Measurements from ENCODE around the gene ADCY10. TPM values are rescaled to one million over a fixed set of nuclear protein-coding genes. Genes with fewer than 3 reads are reported as not detected.

ADCY10 gene
- total RNA-seq, 1 experiment from 2014 or later, result 0.20 TPM

GRCh38 chr1:167910530-167910929 lies 3.4 kb downstream of the ADCY10 start:
- Mint-ChIP-seq H3K4me3 (no peak overlapping the region), H3K27ac (no peak overlapping the region), H3K36me3 (ENCODE audit: insufficient read depth in 1 of 3, low read depth in 3 of 3) (peaks cover 6 to 25% (median 15%) of the 10 kb centered on the region in 3 experiments), H3K9me3 (peaks cover 15 to 23% of the 10 kb centered on the region in 2 experiments), H3K27me3 (ENCODE audit: low read depth) (no peaks in the 10 kb centered on the region), H3K4me1 (peaks cover 22 to 26% of the 10 kb centered on the region in 2 experiments)
- peaks cover 2% of the 10 kb centered on the region; the same call in 1 of the 2 replicates for H3K4me1 ChIP-seq (ENCODE audit: insufficient read depth, low read length)
- H3K23ac ChIP-seq (ENCODE audit: insufficient read length, low read depth, low read length), result no peak overlapping the region
- no peak overlapping the region for H2BK5ac ChIP-seq (ENCODE audit: insufficient read length, low read length)
- DNase-seq, result no peak
- H2BK15ac ChIP-seq (ENCODE audit: low read depth, low read length), result no peak overlapping the region
- H2AFZ ChIP-seq (ENCODE audit: low read length), result no peak overlapping the region
- no peak overlapping the region for H3K4ac ChIP-seq (ENCODE audit: low read depth, low read length)
- no peaks in the 10 kb centered on the region for H4K20me1 ChIP-seq (ENCODE audit: control insufficient read depth, insufficient read depth, insufficient read length)
- no peak overlapping the region for H3K9ac ChIP-seq (ENCODE audit: extremely low read depth, insufficient read length, low read length)
- H2BK12ac ChIP-seq (ENCODE audit: insufficient read length, low read depth, low read length), result no peak overlapping the region
- H3K79me2 ChIP-seq (ENCODE audit: insufficient read depth, low read length), result no peaks in the 10 kb centered on the region
- no peak overlapping the region for H3K56ac ChIP-seq (ENCODE audit: insufficient read length, low read depth, low read length)
- peaks cover 17% of the 10 kb centered on the region for H3K9me3 ChIP-seq (ENCODE audit: control insufficient read depth, low read depth, low read length)
- WGBS (ENCODE audit: extremely low coverage, insufficient read length, low lambda C conversion rate), result no CpG with 5 or more reads among the region's 2 CpGs
- no peak overlapping the region for H3T11ph ChIP-seq (ENCODE audit: low read length)
- H3K14ac ChIP-seq (ENCODE audit: insufficient read depth, low read length), result no peak overlapping the region
- H2BK120ac ChIP-seq (ENCODE audit: low read depth, low read length, poor library complexity, severe bottlenecking), result no peak overlapping the region
- H2BK20ac ChIP-seq (ENCODE audit: low read depth, low read length, poor library complexity, severe bottlenecking), result no peak overlapping the region
- no peaks in the 10 kb centered on the region for H3K79me1 ChIP-seq (ENCODE audit: insufficient read depth, low read depth, low read length, poor library complexity, severe bottlenecking)
- no peak overlapping the region for H2AK5ac ChIP-seq (ENCODE audit: insufficient read length, low read length)
- H3K27ac ChIP-seq (ENCODE audit: insufficient read length, low read depth, low read length), result no peak overlapping the region
- H3K4me2 ChIP-seq (ENCODE audit: insufficient read depth, insufficient read length, low read length), result no peak overlapping the region
- no peak overlapping the region for H4K91ac ChIP-seq (ENCODE audit: insufficient read length, low read depth, low read length)
- H4K8ac ChIP-seq (replicated peaks; ENCODE audit: insufficient read length, low read depth, low read length), result no peak overlapping the region
- no peaks in the 10 kb centered on the region for H3K23me2 ChIP-seq (ENCODE audit: insufficient read length, low read depth, low read length, poor library complexity, severe bottlenecking)
- H4K5ac ChIP-seq (ENCODE audit: insufficient read length, low read depth, low read length), result no peak overlapping the region
- no peak overlapping the region for H3K18ac ChIP-seq (ENCODE audit: insufficient read length, low read depth, low read length)
- no peaks in the 10 kb centered on the region for H3K27me3 ChIP-seq (ENCODE audit: insufficient read depth, low read length)
- no peak for TF ChIP-seq CTCF (conservative IDR thresholded peaks at IDR 0.05)

Measured in H9 (cell line).